ENCODE measurements around the gene HJV.

DNA sequence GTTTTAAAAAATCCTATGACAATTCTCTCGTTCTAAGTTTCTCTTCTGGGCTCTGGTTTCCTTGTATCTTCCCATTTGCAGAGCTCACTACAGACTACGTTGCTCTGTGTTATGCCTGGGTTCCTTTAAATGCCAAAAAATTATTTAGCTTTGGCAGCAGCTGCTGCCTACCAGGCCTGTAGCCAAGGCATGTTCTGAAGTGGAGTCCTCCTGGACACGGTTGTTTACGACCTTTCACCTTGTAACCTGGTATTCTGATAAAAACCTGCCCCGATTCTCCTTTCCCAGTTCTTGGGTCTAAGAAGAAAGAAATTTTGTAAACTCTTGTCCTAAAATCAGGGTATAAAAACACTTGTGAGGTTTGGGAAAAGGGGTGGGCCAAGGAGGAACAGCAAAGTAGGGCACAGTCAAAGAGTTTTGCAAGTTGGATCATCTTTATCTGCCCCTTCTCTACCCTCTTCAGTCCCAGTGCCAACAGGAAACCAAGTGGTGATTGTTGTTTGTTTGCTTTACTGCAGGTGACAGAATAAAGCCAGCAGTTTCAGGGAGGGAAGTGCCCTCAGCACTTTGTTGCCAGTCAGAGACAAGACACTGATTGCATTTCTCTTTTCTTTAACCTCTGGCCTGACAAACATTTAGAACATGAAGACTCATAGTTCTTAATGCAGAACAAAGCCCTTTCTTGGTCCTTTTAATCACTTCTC, 22.1 kb downstream of the HJV start:
- TF ChIP-seq POLR2A (IDR thresholded peaks at IDR 0.05; ENCODE audit: low read depth, low read length) (no peak), RFX5 (IDR thresholded peaks at IDR 0.05; ENCODE audit: low read depth, low read length) (no peak), ELK1 (IDR thresholded peaks at IDR 0.05; ENCODE audit: borderline replicate concordance, low read depth, low read length) (no peak), MXI1 (IDR thresholded peaks at IDR 0.05; ENCODE audit: borderline replicate concordance, low read depth, low read length) (no peak), MAZ (IDR thresholded peaks at IDR 0.05; ENCODE audit: borderline replicate concordance, low read depth, low read length) (no peak), USF2 (IDR thresholded peaks at IDR 0.05; ENCODE audit: low read depth, low read length) (no peak), RAD21 (IDR thresholded peaks at IDR 0.05; ENCODE audit: low read length) (no peak), CEBPB (IDR thresholded peaks at IDR 0.05; ENCODE audit: low read depth, low read length) (no peak)
- TF ChIP-seq, protein P1, sequence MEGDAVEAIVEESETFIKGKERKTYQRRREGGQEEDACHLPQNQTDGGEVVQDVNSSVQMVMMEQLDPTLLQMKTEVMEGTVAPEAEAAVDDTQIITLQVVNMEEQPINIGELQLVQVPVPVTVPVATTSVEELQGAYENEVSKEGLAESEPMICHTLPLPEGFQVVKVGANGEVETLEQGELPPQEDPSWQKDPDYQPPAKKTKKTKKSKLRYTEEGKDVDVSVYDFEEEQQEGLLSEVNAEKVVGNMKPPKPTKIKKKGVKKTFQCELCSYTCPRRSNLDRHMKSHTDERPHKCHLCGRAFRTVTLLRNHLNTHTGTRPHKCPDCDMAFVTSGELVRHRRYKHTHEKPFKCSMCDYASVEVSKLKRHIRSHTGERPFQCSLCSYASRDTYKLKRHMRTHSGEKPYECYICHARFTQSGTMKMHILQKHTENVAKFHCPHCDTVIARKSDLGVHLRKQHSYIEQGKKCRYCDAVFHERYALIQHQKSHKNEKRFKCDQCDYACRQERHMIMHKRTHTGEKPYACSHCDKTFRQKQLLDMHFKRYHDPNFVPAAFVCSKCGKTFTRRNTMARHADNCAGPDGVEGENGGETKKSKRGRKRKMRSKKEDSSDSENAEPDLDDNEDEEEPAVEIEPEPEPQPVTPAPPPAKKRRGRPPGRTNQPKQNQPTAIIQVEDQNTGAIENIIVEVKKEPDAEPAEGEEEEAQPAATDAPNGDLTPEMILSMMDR (conservative IDR thresholded peaks at IDR 0.05; ENCODE audit: low read depth, low read length) = no peak

All from IMR-90 (cell line).